Measurements from ENCODE around the gene POP4.

DNA sequence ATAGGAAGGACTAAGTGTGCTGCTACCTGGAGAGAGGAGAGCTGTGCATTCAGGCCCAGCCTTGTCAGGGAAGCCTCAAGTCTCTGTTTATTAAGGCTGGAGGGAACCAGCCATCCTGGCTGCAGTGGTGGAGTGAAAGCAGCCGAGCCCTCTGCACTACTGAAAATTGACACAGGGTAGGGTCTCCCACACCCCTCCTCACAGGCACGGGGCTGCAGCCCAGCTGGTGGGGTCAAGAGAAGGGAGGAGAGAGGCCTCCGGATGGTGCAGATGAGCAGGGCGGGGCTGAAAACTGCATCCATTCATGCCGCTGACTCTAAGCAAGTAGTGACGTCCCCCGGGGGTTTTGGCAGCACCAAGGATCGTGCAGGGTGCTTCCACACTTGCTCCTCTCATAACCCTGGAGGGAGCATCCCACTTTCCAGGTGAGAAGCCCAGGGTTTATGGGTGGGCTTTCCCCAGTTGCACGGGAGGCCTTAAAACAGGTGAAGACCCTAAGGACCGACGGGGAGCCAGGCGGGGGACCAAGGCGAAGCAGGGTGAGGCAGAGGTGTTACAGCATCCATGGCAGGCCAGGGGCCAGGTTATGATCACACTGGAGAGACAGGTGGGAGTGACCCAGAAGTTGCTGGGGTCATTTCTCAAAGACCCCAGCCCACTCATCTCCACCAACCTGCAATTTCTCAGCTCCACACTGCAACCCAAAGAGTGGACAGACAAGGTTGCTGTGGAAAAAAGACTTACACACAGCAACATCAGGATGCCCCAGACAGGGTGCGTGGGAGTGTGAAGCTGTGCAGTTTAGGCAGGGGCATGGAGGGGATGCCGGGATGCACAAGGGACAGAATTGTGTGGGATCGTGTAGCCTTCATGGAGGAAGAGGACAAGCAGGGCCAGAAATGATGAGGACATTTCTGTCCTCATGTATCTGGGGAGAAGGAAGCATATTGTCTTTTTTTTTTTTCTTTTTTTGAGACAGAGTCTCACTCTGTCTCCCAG lies 43.5 kb upstream of the POP4 start:
- TF ChIP-seq, protein P1, sequence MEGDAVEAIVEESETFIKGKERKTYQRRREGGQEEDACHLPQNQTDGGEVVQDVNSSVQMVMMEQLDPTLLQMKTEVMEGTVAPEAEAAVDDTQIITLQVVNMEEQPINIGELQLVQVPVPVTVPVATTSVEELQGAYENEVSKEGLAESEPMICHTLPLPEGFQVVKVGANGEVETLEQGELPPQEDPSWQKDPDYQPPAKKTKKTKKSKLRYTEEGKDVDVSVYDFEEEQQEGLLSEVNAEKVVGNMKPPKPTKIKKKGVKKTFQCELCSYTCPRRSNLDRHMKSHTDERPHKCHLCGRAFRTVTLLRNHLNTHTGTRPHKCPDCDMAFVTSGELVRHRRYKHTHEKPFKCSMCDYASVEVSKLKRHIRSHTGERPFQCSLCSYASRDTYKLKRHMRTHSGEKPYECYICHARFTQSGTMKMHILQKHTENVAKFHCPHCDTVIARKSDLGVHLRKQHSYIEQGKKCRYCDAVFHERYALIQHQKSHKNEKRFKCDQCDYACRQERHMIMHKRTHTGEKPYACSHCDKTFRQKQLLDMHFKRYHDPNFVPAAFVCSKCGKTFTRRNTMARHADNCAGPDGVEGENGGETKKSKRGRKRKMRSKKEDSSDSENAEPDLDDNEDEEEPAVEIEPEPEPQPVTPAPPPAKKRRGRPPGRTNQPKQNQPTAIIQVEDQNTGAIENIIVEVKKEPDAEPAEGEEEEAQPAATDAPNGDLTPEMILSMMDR (IDR thresholded peaks at IDR 0.05) = no peak
- TF ChIP-seq POLR2AphosphoS5 (IDR thresholded peaks at IDR 0.05; ENCODE audit: low read depth, low read length) = no peak
- no peak for TF ChIP-seq SIN3A (IDR thresholded peaks at IDR 0.05; ENCODE audit: borderline replicate concordance, insufficient read depth, low read depth, low read length)
- TF ChIP-seq, protein P2, sequence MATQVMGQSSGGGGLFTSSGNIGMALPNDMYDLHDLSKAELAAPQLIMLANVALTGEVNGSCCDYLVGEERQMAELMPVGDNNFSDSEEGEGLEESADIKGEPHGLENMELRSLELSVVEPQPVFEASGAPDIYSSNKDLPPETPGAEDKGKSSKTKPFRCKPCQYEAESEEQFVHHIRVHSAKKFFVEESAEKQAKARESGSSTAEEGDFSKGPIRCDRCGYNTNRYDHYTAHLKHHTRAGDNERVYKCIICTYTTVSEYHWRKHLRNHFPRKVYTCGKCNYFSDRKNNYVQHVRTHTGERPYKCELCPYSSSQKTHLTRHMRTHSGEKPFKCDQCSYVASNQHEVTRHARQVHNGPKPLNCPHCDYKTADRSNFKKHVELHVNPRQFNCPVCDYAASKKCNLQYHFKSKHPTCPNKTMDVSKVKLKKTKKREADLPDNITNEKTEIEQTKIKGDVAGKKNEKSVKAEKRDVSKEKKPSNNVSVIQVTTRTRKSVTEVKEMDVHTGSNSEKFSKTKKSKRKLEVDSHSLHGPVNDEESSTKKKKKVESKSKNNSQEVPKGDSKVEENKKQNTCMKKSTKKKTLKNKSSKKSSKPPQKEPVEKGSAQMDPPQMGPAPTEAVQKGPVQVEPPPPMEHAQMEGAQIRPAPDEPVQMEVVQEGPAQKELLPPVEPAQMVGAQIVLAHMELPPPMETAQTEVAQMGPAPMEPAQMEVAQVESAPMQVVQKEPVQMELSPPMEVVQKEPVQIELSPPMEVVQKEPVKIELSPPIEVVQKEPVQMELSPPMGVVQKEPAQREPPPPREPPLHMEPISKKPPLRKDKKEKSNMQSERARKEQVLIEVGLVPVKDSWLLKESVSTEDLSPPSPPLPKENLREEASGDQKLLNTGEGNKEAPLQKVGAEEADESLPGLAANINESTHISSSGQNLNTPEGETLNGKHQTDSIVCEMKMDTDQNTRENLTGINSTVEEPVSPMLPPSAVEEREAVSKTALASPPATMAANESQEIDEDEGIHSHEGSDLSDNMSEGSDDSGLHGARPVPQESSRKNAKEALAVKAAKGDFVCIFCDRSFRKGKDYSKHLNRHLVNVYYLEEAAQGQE (IDR thresholded peaks at IDR 0.05; ENCODE audit: insufficient read depth in 1 of 2, low read depth in 2 of 2, low read length in 1 of 2) = no peak

All from Panc1 (cell line).